ENCODE measurements around the gene AAK1. TPM values are rescaled to one million over a fixed set of nuclear protein-coding genes. Genes with fewer than 3 reads are reported as not detected.

Gene AAK1
- total RNA-seq, 3 donors from 2014 or later: 37.9 to 54.0 (median 44.9) TPM

DNA sequence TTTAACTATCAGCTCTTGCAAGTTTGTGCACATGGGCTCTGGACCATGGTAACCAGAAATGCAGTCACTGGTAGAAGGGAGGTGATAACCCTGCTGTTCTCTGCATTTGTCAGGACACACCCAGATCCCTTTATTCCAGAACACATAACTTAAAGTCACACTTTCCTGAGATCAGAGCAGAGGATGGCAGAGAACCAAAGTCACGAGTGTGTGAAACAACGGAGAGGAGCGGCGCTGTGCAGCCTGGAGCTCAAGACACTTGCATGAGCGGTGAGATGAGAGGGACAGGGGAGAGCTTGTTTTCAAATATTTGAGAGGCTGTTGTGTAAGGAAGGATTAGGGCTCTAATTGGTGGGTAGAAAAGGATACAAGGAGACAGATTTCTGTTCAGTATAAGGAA is 43.3 kb upstream of the AAK1 start:
- no peak overlapping the region for H3K27ac ChIP-seq
- no peak for DNase-seq (ENCODE audit: low spot score in 2 of 2)

DNA sequence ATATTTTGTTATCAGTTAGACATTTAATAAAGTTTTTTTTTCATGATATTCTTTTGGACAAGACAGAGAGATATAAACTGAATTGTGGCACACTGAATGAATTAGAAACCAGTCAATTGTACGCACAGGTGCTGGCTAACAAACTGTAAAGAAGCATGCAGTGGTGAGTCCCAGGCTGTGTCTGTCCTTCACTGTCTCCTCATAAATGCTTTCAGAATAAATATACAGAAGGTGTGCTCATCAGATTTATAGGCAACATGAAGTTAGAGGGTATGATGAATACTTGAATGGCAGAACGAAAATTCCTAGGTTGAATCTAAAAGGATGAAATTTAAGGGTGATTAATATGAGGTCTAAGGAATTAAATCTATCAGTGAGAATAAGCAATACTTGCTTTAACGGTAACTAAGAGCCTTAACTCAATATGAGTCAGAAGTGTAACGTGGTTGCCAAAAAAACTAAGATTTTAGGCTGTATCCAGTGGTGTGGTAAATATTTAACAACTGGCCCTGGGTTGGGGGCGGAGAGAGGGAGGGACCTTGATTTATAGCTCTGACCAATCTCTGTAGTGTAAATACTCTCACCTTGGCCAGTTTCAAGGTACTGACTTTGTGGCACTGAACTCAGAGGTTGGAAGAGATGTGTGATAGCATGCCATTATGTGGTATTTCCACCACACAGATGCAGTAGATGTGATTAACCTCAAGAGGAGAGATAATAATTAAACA is 41.9 kb upstream of the AAK1 start:
- intact Hi-C loops (cut with DNase I; ENCODE audit: low total_unique reads): no loop called here
- Histone ChIP-seq H3K27me3 (no peaks in the 10 kb centered on the region), H3K27ac (no peak overlapping the region), H3K36me3 (no peaks in the 10 kb centered on the region), H3K9me3 (no peaks in the 10 kb centered on the region), H3K4me1 (no peaks in the 10 kb centered on the region), H3K4me3 (no peak overlapping the region)
- DNase-seq (ENCODE audit: low spot score in 2 of 2): no peak
- TF ChIP-seq POLR2A (IDR thresholded peaks at IDR 0.05) (no peak), POLR2AphosphoS5 (IDR thresholded peaks at IDR 0.05) (no peak)
- TF ChIP-seq, protein P1, sequence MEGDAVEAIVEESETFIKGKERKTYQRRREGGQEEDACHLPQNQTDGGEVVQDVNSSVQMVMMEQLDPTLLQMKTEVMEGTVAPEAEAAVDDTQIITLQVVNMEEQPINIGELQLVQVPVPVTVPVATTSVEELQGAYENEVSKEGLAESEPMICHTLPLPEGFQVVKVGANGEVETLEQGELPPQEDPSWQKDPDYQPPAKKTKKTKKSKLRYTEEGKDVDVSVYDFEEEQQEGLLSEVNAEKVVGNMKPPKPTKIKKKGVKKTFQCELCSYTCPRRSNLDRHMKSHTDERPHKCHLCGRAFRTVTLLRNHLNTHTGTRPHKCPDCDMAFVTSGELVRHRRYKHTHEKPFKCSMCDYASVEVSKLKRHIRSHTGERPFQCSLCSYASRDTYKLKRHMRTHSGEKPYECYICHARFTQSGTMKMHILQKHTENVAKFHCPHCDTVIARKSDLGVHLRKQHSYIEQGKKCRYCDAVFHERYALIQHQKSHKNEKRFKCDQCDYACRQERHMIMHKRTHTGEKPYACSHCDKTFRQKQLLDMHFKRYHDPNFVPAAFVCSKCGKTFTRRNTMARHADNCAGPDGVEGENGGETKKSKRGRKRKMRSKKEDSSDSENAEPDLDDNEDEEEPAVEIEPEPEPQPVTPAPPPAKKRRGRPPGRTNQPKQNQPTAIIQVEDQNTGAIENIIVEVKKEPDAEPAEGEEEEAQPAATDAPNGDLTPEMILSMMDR (IDR thresholded peaks at IDR 0.05): no peak

More for the DNA sequence above, 43.3 kb upstream of the AAK1 start:
- intact Hi-C loops (cut with DNase I; ENCODE audit: low total_unique reads): no loop called here
- H3K4me1 ChIP-seq: no peaks in the 10 kb centered on the region
- H3K9me3 ChIP-seq: no peaks in the 10 kb centered on the region
- TF ChIP-seq POLR2AphosphoS5 (IDR thresholded peaks at IDR 0.05) (no peak), POLR2A (IDR thresholded peaks at IDR 0.05) (no peak)
- TF ChIP-seq, protein P1 (IDR thresholded peaks at IDR 0.05): no peak
- H3K36me3 ChIP-seq: no peaks in the 10 kb centered on the region
- H3K4me3 ChIP-seq: no peak overlapping the region
- no peaks in the 10 kb centered on the region for H3K27me3 ChIP-seq

DNA sequence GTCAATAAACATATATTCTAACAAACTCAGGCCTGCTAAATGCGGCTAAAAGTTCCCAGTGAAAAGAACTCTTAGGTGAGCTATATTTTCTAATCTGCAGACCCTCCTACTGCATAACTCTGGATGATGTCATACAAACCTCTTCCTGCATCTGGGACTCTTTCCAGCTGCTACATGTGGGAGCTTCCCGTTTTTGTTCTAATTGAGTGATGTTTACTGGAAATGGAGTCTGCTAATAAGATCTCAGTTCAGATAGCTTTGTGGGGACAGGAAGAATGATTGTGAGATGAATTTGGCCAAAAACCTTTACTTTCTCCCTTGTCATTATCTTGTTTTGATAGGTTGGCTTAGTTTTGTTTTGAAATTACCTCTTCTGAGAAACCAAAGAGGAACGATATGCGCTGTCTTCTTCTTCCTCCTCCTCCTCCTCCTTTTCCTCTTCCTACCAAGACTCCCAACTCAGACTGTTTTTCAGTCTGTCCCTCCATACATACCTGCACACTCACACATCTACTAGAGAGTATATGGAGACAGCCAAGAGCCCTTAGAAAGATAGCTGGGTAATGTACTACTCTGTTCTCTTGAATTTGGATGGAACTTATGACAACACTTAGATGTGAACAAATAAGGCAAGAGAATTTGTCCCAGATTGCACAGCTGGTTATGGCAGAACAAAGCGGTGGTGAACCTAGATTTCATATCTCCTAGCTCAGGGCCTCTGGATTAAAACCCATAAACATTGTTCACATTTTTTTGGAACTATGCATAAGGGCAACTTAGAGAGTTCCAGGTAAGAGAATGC is 39.8 kb upstream of the AAK1 start:
- no peaks in the 10 kb centered on the region for H3K4me1 ChIP-seq
- DNase-seq (ENCODE audit: low spot score in 2 of 2): no peak
- no peaks in the 10 kb centered on the region for H3K27me3 ChIP-seq
- intact Hi-C loops (cut with DNase I; ENCODE audit: low total_unique reads): no loop called here
- peak overlapping the region; percentile 67 to 82 for H3K27ac ChIP-seq
- H3K4me3 ChIP-seq: peak overlapping the region in 1 of 3 donors; percentile 39
- H3K9me3 ChIP-seq: no peaks in the 10 kb centered on the region
- H3K36me3 ChIP-seq: no peaks in the 10 kb centered on the region
- TF ChIP-seq POLR2A (IDR thresholded peaks at IDR 0.05) (no peak), POLR2AphosphoS5 (IDR thresholded peaks at IDR 0.05) (peak in 1 of 3 donors; percentile 16)
- TF ChIP-seq, protein P1 (IDR thresholded peaks at IDR 0.05): no peak

DNA sequence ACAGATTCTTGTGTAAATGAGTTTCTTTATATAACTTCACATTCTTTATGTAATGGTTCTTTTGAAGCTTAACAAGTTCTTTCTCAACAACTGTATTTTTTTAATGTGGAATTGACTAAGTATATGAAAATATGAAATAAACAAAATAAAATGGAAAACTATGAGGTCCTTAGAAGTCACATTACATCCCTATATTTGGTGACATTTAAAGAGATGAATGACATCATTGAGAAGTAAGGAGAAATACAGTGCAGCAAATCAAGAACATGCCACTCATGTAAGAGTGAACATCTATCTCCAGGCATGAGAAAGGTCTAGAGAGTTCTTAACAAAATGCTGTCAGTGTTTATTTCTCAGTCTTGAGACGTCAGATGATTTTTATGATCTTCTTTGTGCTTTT is 39.0 kb upstream of the AAK1 start:
- no peak overlapping the region for H3K4me3 ChIP-seq
- DNase-seq (ENCODE audit: low spot score in 2 of 2): no peak
- intact Hi-C loops (cut with DNase I; ENCODE audit: low total_unique reads): no loop called here

More for the DNA sequence above, 39.0 kb upstream of the AAK1 start:
- H3K36me3 ChIP-seq: no peaks in the 10 kb centered on the region
- TF ChIP-seq, protein P1 (IDR thresholded peaks at IDR 0.05): no peak
- no peak for TF ChIP-seq POLR2AphosphoS5 (IDR thresholded peaks at IDR 0.05)
- no peak for TF ChIP-seq POLR2A (IDR thresholded peaks at IDR 0.05)
- H3K27me3 ChIP-seq: no peaks in the 10 kb centered on the region
- no peak overlapping the region for H3K27ac ChIP-seq
- H3K4me1 ChIP-seq: no peaks in the 10 kb centered on the region
- no peaks in the 10 kb centered on the region for H3K9me3 ChIP-seq

All from breast epithelium (tissue), 4 donors.